NCI-H2029 treated with DMSO at 0.1 percent for 48 hours (cell line): Measurements from ENCODE around the gene TARS1.
A peak's percentile ranks its signal among the peaks of the same experiment; 100 is the strongest.

Source experiments
- DNase-seq: peaks from one replicate; lab custom pipeline; 2025; lab: John Stamatoyannopoulos, UW

The TARS1 gene

GRCh38 chr5:33440482-33441240 is at the start of gene TARS1:
Gene TARS1 (plus strand): TSS chr5:33440965. CDS start chr5:33441087, 122 bp downstream.
- peak; percentile 97 for DNase-seq

DNA sequence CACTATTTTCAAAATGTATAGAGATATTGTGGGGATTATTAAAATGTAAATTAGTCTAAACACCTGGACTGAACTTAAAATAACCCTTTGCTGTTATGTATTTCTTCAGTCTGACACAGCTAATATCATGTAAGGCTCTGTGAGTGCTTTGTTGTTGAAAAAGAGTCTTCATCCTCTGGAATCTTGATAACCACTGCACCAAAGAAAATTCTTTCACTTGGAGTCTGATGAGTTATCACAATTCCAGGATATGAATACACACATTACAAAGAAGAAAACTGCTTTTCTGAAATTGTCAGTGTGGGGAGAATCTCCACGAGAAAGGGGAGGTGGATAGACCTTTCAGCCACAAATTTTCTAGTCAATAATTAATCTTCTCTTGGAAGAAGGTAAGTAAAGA is 42.3 kb upstream of the TARS1 start:
- no peak for DNase-seq

DNA sequence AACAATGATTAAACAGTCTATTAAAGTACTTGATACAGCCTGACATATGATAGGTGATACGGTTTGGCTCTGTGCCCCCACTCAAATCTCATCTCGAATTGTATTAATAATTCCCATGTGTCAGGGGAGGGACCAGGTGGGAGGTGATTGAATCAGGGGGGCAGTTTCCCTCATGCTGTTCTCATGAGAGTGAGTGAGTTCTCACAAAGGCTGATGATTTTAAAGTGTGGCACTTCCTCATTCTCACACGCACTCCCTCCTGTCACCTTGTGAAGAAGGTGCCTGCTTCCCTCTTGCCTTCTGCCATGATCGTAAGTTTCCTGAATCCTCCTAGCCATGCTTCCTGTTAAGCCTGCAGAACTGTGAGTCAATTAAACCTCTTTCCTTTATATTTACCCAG is 40.1 kb upstream of the TARS1 start:
- no peak for DNase-seq

- no peak for DNase-seq
Measured at GRCh38 chr5:33401482-33402390, 39.0 kb upstream of the TARS1 start.

DNA sequence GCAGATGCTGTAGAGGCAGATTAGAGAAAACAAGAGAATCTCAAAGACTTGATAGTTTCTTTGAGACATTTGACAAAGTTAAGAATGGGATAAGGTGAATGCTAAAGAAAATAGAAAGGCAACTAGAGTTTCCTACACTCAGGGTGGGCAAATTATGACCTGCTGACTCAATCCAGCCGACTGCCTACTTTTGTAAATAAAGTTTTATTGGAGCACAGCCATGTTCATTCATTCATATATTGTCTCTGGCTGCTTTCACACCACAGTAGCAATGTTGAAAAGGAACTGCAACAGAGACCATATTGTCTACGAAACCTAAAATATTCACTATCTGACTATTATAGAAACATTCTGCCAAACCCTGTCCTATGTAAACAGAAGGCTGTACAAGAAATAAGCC is 37.6 kb upstream of the TARS1 start:
- no peak for DNase-seq

DNA sequence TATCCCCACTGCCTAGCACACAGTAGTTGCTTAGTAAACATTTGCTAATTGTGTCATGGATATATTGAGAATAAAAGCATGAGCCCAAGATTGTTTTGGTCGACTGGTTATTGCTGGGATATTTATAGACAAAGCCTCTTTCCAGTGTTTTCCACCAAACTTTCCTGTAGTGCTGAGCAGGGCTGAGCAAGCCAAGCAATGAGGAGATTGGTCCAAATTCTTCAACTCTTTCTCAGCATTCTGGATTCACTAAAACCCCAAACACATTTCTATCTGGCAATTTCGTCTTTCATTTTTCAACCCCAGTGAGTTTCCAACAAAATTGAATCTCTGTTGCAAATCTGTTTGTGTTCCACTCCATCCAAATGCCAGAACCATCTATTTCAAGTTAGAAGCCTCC is 31.9 kb upstream of the TARS1 start:
- no peak for DNase-seq

GRCh38 chr5:33409435-33410170 is 31.2 kb upstream of the TARS1 start:
- no peak for DNase-seq

GRCh38 chr5:33410221-33410620 is 30.5 kb upstream of the TARS1 start:
- no peak for DNase-seq

DNA sequence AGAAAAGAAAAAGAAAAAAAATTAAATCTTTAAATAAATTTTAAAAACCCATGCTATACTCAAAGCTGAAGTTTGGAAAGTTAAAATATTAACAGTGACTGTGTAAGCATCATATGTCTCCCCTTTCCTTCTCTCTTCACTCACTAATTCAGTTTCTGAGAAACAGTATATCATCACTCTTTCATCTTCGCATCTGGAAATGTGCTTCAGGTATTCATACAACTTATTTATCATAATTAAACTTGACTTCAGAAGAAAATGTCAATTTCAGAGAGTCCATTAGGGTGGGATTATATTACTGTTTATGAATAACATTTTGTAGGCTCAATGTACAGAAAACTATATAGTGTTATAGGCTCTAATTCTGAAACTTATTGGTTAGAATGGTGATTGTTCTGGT is 29.3 kb upstream of the TARS1 start:
- no peak for DNase-seq

DNA sequence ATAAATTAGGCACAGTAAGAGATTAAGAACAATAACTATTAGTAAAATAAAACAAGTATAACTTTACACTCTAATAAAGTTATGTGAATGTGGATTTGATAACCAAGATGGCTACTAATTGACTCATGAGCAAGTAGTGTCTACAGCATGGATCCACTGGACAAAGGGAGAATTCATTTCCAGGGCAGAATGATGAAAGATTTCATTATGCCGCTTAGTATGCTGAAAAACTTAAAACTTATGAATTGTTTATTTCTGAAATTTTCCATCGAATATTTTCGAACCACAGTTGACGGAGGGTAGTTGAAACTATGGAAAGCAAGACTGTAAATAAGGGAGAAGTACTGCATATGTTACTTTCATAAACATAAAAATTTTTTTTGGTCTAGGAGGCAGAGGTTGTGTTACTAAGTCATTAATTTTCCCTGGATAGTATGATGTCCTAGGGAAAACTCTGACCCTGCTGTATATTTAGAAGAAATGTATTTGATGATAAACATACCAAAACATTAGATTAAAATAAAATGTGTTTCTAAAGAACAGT is 24.9 kb upstream of the TARS1 start:
- DNase-seq: no peak

GRCh38 chr5:33417632-33418031 is 23.1 kb upstream of the TARS1 start:
- no peak for DNase-seq

DNA sequence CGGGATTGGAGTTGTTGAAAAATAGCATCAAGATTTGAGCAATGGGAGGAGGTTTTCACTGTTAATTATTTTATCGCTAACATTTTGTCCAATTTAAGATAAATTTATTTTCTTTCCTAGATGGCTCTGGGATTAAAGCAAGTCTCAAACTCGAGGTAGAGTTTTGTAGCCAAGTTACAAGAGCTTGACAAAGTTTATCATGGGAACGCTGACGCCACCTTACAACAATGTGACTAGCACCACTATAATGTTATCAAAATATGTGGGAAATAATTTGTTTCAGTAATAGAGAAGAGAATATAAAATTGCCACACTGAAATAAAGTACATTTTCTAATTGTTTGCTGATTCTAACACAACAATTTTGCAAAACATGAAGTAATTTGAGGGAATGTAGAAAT is 19.8 kb upstream of the TARS1 start:
- DNase-seq: no peak

GRCh38 chr5:33422191-33422590 is 18.6 kb upstream of the TARS1 start:
- no peak for DNase-seq

- DNase-seq: no peak
Measured at GRCh38 chr5:33423018-33423630, 17.6 kb upstream of the TARS1 start.

DNA sequence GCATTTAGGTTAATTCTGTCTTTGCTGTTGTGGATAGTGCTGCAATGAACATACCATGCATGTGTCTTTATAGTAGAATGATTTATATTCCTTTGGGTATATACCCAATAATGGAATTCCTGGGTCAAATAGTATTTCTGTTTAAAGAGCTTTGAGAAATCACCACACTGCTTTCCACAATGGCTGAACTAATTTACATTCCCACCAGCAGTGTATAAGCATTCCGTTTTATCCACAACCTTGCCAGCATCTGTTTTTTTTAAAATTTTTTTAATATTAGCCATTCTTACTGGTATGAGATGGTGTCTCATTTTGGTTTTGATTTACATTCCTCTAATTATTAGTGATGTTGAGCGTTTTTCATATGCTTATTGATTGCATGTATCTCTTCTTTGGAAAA is 15.5 kb upstream of the TARS1 start:
- no peak for DNase-seq

GRCh38 chr5:33430983-33431382 is 9.8 kb upstream of the TARS1 start:
- DNase-seq: no peak

GRCh38 chr5:33432656-33433055 is 8.1 kb upstream of the TARS1 start:
- no peak for DNase-seq

DNA sequence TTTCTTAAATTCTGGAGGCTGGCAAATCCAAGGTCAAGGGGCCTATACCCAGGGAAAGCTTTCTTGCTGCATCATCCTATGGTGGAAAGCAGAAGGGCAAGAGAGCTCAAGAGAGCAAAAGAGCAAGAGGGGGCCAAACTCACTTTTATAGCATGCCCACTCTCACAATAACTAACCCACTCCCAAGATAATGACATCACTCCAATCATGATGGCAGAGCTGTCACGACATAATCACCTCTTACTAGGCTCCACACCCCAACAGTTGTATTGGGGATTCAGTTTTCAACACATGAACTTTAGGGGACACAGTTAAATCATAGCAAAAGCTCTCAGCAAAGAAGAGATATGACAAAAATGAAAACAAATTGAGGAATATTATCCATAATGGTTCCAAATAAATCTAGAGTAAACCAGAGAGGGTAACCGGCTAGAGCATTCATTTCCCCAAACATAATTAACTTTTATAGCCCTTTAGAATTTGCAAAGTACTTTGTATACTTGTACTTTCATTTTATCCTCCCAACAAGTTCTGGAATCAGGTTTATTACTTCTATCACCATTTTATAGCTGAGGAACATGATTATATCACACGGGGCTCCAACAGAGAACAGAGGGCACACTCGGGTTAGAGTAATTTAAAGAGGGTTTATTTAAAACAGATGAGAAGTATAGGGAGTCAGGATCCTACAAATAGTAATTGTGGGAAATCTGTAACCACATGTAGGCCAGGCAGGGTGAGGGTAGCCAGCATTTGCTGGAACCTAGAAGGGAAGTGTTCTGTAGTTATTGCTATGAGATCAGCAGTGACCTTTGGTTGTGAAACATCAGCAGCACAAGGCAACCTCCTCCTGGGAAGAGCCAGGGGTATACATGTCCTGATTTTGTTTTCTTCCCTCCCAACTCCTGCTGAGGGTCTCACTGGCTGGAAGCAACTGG is 7.2 kb upstream of the TARS1 start:
- DNase-seq: no peak

DNA sequence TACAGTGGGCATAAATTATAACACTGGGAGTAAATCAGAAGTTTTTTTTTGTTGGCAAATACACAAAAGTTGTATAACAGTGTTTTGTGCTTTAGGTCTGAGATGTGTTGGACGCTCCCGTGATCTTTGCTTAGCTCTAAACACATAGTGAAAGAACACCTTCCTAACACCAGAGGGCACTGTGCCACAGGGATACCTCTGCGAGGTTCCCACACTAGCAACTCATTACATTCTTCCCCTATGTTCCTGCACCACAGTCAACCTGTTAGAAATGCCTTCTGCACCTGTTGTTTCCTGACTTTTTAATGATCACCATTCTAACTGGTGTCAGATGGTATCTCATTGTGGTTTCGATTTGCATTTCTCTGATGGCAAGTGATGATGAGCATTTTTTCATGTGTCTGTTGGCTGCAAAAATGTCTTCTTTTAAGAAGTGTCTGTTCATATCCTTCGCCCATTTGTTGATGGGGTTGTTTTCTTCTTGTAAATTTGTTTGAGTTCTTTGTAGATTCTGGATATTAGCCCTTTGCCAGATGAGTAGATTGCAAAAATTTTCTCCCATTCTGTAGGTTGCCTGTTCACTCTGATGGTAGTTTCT is 4.8 kb upstream of the TARS1 start:
- DNase-seq: peak; percentile 77

- DNase-seq: no peak
Measured at GRCh38 chr5:33438996-33439395, 1.8 kb upstream of the TARS1 start.
